ENCODE data around the gene HIC1. TPM values are rescaled to one million over a fixed set of nuclear protein-coding genes. Genes with fewer than 3 reads are reported as not detected.
A peak's percentile ranks its signal among the peaks of the same experiment; 100 is the strongest.

The HIC1 gene
- total RNA-seq, 2 donors from 2014 or later, result 20.6 to 22.1 TPM

DNA sequence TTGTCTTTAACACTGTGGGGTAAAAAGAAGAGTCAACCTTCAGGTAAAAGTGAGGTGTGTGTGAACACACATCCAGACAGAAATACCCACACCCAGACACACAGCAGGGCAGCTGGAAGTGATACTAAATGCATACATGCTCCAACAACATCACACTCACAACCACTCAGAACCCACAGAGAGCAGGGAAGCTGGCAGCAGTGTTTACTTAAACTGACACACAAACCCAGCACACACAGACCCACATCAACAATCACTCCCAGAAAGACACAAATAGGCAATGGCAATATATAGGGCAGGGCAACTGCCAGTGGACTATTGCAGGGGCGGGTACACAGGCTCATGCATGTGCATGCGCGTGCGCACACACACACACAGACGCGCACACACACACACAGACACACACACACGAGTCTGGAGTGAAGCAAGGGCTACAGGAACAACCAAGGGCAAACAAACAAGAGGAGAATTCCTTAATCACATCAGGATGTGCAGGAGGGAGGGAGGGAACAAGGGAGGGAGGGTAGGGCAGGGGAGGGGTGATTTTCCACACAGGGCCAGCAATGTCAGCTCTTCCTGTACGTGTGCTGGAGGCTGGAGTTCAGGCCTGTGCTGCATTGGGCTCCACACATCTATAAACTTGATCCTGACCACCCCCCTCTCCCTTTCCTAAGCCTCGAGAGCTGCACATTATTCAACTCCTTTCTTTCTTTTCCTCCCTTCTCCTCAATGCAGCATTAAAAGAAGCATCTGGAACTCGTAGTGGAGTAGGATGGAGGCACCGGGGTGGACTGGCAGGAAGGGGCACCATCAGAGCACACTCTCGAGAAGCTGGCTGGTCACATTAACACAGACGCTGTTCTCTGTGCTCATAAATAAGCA lies 30.1 kb downstream of the HIC1 start:
- peak; percentile 63 for DNase-seq
- intact Hi-C loops (cut with DNase I), result no loop called here
- peak; percentile 45 to 55 for ATAC-seq

DNA sequence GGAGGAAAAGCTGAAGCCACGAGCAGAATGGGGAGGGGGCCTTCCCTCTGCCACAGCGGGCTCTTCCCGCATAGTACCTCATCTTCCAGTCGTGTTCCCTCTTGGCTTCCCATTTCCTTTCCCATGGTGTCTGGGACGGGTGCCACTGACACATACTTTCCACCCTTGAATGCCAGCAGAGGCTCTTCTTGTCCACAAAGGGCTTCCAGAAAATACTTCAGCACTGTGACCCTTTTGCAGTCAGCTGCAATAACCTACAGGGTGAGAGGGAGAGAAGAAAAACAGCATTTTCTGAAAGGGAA lies 30.7 kb downstream of the HIC1 start:
- intact Hi-C loops (cut with DNase I), result no loop called here
- DNase-seq (peak; percentile 74), ATAC-seq (peak; percentile 16 to 25)

DNA sequence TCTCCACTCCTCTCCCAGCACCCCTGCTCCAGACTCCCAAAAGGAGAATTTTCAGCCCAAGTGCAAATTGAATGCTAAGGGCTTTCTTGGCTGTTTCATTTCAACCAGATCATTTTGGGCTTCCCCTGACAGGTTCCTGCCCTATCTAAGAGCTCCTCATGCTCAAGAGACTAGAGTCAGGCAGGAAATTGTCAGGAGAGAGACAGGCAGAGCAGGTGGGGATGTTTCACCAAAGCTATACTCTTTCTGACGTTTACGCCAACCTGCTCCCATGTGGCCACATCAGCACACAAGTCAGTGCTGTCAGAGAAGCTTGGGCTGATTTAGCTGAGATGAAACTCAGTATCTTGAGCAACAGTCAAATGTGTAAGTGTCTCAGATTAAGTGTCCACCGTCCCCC lies 31.4 kb downstream of the HIC1 start:
- intact Hi-C loops (cut with DNase I), result no loop called here
- DNase-seq (no peak), ATAC-seq (no peak)

DNA sequence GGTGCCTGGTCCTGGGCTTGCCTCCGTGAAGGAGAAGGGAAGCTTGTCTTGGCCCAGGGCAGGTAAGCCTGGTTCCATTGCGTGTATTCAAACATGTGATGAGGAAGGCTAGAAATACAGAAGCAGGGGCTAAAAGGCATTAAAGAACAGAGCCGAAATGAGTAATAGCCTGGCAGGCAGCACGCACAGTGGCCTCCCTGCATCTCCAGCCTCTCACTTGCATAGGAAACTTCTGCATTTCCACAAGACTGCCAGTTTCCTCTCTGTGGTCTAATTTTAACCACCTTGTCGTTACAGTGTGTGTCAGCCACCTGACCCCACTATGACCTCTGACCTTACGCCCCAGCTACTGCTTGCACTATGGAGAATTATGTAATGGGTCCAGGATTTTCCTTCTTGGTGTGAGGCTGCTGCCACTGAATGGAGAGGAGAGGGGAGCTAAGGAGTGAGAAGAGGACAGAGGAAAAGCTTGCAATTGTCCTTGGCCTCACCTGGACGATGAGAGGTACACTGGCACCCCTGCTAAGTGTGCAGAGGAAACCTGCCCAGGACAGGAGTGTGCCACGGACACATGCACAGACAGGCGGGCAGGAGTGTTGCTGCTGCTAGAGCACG lies 32.8 kb downstream of the HIC1 start:
- ATAC-seq (peak in 1 of 2 donors; percentile 7), DNase-seq (peak; percentile 62)
- intact Hi-C loops (cut with DNase I), result no loop called here

DNA sequence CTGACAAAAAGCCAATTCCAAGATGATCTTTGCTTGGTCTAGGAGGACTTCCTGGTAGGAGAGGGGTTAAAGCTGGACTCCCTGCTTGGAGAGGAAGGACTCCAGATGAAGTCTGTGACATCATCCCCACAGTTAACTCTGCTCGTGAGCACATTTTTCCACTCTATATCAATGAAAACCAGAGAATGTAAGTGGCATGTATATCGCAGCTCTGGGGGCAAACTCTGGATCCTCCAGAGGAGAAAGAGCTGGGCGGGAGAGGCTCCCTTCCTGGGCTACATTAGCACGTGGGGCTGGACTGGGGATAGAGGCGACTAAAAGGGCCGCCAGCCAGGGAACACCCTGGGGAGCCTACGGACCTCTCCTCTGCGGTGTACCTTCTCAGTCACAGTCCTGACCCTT lies 34.1 kb downstream of the HIC1 start:
- intact Hi-C loops (cut with DNase I), result no loop called here
- DNase-seq (no peak), ATAC-seq (peak in 1 of 2 donors; percentile 3)

DNA sequence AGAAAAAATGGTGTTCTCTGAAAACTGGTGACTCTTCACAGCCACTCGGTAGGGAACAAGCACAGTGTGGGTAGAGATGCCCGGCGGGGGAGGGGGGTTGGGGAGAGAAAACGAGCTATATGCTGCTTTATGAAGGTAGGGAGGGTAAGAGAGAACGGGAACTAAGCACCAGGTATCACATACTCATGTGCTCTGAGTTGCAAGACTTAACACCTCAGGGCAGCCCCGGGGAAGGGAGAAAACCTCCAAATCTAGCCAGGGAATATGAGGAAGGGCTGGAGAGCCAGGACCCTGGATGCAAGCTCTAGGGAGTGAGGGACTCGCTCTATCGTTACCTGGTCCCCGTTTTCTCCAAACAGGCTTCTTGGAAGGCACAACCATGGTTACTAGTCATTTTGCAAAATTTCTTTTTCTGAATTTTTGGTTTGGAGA lies 35.3 kb downstream of the HIC1 start:
- intact Hi-C loops (cut with DNase I), result loop anchor here (5.0 to 10.0 kb wide), 2 partner anchors 33 to 155 kb away; partner anchors contain the start of gene HIC1 (in 1 of the 2)

DNA sequence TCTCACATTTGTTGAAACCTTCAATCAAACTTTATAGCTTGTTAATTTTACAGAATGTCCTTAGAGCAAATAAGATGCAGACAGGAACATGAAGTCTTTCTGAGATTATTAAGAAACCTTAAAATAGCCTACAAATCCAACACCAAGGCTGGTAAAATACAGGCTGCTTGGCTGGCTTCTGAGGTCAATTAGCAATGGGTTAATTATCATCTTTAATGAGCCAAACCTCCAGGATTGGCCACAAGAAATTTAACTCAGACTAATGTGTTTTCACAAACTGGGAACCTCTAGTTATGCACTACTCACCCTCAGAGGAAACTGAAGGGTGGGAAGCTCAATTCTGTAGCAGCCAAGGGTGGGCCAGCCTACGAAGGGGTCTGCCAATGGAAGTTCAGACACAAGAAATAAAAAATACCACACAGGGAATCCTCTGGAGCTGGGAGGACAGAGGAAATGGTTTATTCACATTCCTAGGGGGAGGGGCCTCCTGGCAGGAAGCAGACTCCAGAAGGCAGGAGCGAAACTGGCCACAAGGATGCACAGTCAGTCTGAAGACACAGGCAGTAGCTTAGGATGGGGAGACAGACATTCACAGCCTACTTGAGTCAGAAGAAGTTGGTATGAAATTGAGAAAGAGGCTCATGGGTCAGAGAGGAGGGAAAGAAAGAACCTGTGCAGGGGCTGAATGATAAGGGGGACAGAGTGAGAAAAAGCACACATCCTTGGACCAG lies 36.1 kb downstream of the HIC1 start:
- ATAC-seq, result peak; percentile 55 to 71
- DNase-seq, result peak; percentile 70
- intact Hi-C loops (cut with DNase I), result loop anchor here (5.0 to 10.0 kb wide), 2 partner anchors 34 to 154 kb away; partner anchors contain the start of gene HIC1 (in 1 of the 2)

More for the DNA sequence above, 35.3 kb downstream of the HIC1 start:
- DNase-seq, result no peak
- ATAC-seq, result no peak

DNA sequence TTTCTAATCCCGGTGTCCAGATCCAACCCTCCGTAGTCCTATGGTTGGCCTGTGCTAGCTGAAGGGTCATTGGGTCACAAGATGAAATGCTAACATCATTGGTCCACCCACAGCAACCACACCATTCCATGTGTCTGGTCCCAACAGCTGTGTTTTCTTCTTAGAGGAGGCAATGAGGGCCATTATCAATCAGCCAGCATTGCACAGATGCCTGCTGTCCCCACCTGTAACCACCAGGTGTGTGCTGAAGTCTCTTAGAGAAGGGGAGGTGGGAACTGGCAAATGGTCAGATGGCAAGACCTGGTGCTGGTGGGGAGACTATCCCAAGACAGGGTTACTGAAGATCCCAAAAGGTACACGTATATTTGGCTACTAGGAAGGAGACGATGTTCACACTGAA lies 37.4 kb downstream of the HIC1 start:
- no peak for ATAC-seq
- no peak for DNase-seq
- intact Hi-C loops (cut with DNase I), result loop anchor here (5.0 to 10.0 kb wide), 2 partner anchors 35 to 153 kb away; partner anchors contain the start of gene HIC1 (in 1 of the 2)

DNA sequence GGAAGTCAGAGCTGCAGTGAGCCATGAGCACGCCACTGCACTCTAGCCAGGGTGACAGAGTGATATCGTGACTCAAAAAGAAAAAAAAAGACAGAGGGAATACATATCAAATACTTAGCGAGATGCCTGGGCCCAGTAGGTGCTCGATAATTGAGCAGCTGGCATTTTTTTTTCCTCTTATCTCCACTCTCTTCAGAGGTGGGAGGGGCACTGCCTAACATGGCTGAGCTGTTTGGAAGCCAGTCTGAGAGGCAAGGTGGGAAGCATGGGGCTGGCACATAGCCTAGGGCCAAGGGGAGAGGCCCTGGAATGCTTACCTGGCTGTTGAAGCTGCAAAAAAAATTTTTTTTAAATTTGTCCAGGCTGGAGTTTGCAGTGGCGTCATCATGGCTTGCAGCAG lies 38.4 kb downstream of the HIC1 start:
- DNase-seq (no peak), ATAC-seq (no peak)
- intact Hi-C loops (cut with DNase I), result loop anchor here (5.0 to 10.0 kb wide), 2 partner anchors 36 to 151 kb away; partner anchors contain the start of gene HIC1 (in 1 of the 2)

DNA sequence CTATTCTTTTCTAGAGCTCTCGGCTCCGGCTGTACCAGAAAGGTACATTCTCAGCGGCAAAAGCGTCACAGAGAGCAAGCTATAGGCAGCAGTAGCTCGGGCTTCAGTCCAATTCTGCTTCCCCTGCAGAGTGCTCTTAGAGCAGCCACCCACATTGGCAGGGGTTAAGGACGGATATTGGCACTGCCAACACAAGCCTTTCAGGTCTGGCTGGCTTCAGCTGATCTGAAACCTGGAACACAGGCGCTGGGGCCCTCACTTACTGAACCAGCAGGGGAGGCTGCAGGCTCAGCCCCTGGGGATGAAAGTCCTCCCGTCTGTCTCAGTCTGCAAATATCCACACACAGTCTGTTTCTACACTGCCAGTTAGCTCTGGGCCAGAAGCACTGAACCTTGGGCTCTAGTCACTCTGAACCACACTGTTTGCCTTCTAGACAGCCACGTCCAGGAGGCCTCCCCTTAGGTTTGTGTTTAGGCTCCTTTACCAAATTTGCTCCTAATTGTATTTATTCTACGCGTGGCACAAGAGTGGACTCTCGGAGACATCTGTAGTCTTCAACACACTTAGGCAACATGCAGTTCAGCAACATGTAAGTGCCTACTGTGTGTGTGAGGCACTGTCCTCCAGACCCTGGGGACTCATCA lies 40.1 kb downstream of the HIC1 start:
- peak; percentile 83 to 88 for ATAC-seq
- intact Hi-C loops (cut with DNase I), result loop anchor here (2.0 to 10.0 kb wide), 3 partner anchors 38 to 150 kb away; partner anchors contain the start of gene HIC1 (in 1 of the 2)
- peak; percentile 71 for DNase-seq

DNA sequence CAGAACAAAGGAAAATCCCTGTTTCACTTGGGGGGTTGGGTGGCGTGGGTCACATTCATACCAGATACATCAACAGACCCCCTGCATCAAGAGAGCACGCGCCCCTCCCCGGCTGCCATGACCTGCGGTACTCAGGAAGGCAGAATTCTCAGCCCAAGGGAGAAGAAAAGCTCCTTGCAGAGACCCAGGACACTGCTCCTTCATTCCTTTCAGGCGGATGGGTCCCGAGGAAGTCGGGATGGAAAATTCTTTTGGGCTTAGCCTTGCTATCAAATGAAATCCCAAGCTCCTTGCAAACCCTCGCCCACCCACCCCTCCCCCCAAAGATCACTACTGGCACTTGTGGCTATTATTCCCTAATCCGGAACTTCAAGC lies 40.6 kb downstream of the HIC1 start:
- no peak for DNase-seq
- ATAC-seq, result no peak
- intact Hi-C loops (cut with DNase I), result loop anchor here (2.0 to 10.0 kb wide), 2 partner anchors 149 kb away; no protein-coding TSS in a partner anchor

DNA sequence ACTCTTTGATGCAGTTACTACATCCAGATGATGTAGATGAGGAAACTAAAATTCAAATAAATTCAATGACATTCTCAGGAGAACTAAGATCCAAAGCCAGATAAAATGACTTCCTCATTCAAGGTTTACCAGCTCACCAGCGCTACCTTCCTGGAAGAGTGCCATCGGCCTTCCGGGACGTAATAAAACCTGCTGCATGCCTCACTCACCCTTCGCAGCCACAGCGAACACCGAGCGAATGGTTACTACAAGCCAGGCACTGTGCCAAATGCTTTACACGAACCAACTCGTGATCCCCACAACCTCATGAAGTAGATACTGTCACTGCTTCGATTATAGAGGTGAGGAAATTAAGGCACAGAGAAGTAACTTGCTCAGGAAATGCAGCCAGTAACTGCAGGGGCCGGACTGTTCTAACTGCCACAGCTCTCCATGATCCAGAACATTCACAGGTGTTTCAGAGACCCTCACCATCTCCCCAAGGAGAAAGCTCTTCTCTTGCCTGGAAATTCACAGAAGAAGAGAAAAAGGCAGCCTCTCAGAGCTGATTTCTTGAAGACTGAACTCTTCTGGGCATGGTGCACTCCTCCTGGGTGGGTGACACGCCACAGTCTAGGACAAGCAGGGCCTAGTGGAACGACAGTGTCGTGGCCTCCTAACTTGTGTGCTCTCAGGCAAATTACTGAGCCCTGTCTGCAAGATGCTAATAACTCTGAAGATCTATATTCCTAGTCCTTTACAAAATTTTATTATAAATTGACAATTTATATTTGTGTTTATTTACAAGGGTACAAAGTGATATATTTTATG lies 46.8 kb downstream of the HIC1 start:
- ATAC-seq (peak in 1 of 2 donors; percentile 34), DNase-seq (peak; percentile 55)
- intact Hi-C loops (cut with DNase I), result no loop called here

DNA sequence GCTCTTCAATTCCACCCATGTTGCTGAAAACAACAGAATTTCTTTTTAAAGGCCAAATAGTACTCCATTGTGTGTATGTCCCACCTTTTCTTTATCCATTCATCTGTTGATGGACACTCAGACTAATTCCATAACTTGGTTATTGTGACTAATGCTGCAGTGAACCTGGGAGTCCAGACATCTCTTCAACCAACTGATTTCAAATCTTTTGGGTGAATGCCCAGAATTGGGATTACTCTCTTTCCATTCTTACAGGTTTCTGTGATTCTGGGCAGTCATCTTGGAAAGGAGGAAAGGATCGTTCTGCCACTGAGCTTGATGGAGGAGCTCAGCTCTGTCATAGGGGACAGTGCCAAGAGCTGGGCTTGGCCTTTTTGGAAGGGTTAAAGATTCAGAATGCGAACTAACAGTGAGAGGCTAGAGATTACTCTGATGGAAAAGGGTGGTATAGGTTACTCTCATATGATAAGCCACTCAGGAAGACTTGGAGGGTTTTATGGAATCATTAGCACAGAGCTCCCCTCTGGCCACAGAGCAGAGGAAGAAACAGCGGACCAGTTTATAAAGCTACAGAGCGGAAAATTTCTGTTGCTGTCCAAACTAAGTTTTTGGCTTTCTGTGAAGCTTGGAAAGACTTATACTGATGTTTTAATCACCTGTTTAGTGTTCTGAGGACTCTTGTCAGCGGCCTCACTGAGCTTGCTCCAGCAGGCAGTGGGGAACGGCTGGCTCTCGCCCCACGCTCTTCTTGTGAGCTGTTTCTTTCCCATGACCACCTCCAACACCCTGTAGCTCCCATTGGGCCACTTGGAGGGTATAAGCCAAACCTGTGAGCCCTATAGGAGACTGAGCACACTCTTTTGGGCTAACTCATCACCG lies 48.3 kb downstream of the HIC1 start:
- DNase-seq, result no peak
- intact Hi-C loops (cut with DNase I), result no loop called here
- peak in 1 of 2 donors; percentile 7 for ATAC-seq

DNA sequence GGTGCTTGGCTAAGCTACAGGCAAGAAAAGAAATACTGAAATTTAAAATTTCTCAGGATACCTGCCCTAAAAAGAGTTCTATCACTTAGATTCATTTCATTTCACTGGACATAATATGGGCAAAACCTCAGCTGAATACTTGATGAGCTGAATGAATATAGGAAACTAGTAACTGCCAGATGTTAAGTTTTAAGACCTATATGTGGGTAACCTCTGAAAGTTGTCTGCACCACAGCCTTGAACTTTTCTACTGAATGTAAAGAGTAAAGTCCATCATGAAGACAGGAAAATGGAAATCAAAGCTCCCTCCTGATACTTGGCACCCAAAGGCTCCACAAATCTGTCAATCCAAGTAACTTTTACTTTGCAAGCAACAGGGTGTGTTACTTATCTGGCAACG lies 50.8 kb downstream of the HIC1 start:
- intact Hi-C loops (cut with DNase I), result loop anchor here in 1 of 2 donors (5.0 kb wide), 1 partner anchor 67 kb away; no protein-coding TSS in a partner anchor
- no peak for DNase-seq
- ATAC-seq, result no peak

DNA sequence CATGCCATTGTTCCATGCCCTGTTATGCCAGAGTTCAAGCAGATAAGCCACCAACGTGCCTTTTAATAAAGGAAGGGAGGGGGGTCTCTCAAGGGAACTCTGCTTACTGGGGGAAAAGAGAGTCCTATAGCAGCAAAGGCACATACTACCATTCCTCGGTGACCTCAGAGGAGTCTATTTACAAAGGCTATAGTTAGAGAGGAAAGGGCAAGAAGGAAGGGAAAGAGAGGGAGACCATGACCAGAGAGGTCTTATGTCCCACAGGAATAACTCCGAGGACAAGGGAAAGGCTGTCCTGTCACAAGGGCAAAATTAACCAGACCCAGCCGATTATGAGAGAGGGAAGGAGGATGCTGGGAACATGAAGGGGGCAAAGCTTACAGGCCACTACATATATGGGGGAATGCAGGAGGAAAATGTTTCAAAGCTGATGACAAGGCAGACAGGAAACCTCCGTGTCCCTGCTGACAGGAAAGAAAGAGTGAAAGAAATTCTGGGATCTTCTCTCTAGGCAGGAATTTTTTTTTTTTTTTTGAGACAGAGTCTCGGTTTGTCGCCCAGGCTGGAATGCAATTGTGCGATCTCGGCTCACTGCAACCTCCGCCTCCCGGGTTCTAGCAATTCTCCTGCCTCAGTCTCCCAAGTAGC lies 51.5 kb downstream of the HIC1 start:
- no peak for DNase-seq
- ATAC-seq, result peak; percentile 31 to 33
- intact Hi-C loops (cut with DNase I), result loop anchor here in 1 of 2 donors (5.0 kb wide), 1 partner anchor 66 kb away; no protein-coding TSS in a partner anchor

DNA sequence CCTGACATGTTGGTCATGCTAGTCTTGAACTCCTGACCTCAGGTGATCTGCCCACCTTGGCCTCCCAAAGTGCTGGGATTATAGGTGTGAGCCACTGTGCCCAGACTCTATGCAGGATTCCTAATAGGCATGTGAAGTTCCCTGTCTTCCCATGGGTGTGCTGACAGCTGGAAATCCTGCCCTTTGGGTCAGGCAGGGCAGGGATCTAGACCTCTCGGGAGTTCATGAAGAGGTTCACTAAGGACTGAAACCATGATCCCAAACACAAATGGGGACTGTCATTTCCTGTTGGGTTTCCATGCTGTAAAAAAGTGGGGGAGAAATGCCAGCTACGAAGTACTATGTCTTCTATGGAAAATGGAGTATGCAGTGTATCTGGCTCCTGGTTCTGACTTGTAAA lies 52.1 kb downstream of the HIC1 start:
- intact Hi-C loops (cut with DNase I), result loop anchor here in 1 of 2 donors (5.0 kb wide), 1 partner anchor 65 kb away; no protein-coding TSS in a partner anchor
- ATAC-seq, result peak in 1 of 2 donors; percentile 7
- no peak for DNase-seq
